ENCODE measurements around the gene BHLHA15.

BHLHA15 gene

DNA sequence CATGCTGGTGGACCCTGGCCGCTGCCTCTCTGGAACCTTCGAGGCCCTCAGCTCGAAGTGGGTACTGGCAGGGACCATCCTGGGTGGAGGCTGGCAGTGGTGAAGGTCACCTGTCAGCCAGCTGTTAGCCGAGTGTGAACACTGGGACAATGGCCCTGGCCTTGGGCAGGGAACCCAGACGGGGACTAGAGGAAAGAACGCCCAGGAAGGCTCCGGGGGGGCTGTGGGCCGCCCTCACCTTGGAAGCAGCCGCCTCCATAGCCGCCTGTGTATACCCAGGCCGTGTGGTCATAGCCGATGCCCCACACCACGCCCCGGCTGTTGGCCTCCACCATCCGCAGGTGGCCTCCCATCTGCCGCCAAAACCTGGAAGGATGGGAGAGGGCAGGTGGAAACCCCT lies 17.6 kb downstream of the BHLHA15 start:
- no peak for FAIRE-seq

- no peak for FAIRE-seq
Observed at GRCh38 chr7:98229441-98229840, 18.2 kb downstream of the BHLHA15 start.

DNA sequence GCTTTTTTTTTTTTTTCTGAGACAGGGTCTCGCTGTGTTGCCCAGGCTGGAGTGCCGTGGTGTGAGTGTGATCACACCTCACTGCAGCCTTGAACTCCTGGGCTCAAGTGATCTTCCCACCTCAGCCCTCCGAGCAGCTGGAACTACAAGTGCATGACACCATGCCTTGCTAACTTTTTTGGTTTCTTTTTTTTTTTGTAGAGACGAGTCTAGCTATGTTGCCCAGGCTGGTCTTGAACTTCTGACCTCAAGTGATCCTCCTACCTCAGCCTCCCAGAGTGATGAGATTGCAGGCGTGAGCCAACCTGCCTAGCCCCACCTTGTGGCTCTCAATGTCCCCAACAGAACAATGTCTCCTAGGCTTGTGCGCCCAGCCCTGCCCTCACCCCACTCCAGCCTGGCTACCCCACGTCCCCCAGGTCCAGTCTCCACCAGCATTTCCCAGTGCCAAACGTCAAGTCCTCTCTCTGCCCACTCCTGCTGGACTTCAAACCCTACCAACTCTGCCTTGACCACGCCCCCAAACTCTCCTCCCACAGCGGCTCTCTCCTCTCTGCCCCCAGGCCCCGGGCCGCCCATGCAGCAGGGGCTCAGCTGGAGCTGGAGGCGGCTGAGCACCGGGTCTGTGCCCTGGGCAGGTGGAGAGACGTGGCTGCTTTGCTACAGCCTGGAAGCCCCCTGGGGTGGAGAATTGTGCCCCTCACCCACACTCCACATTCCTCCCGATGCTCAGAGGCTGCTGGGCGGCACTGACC lies 18.9 kb downstream of the BHLHA15 start:
- FAIRE-seq, result no peak

DNA sequence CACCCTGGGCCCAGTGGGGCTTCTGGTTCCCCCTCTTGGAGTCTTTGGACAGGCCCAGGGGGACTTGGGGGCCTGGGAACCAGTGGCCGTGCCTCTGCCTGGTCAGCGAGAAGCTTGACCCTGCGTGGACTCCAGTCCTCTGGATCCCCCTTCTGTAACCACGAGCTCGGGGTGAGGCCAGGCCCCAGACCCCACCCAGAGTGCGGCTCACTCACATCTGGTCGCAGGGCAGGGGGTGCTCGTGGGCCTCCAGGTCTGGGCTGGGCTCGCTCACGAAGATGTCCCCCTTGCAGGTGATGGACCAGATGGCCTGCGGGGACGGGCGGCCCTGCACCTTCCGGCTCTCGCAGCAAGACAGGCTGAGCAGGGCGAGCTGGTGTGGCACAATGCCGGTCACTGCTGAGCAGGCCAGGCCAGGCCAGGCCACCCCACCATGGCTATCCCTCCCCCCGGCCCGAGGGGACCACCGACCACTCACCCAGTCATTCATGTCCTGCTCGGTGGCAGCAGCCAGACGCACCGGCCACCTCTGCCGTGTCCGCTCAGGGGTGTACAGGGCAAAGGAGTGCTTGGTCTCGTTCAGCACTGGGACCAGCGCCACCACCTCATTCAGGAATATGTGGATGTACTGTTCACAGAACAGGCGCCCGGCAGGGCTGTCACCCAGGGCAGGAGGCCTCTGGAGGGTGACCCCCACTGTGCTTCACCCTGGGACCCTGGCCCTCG lies 19.7 kb downstream of the BHLHA15 start:
- FAIRE-seq, result no peak

DNA sequence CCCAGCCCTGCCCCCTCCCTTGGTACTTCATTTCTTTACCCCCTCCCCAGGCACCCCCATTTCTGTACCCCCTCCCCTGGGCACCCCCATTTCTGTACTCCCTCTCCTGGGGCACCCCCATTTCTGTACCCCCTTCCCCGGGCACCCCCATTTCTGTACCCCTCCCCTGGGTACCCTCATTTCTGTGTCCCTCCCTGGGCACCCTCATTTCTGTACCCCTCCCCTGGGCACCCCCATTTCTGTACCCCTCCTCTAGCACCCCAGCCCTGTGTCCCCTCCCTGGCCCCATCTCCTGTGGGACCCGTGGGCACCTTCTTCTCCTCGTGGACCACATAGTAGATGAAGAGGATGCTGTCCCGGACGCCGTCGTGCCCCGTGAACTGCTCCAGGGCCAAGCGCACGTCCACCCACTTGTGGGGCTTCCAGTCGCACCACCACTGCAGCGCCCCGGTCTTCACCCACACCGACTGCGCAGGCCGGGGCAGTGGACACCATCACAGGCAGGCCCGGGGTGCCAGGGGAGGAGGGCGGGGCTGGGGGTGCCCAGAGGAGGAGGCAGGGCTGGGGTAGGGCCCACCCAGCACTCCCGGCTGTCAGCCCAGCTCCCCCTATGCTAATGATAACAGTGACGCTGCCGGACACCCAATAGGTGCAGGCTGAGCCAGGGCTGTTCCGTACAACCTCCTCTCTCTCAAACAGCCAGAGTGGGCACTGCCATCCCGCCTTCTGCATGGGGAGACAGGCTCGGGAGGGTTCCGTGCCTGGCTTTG lies 20.4 kb downstream of the BHLHA15 start:
- FAIRE-seq, result no peak

DNA sequence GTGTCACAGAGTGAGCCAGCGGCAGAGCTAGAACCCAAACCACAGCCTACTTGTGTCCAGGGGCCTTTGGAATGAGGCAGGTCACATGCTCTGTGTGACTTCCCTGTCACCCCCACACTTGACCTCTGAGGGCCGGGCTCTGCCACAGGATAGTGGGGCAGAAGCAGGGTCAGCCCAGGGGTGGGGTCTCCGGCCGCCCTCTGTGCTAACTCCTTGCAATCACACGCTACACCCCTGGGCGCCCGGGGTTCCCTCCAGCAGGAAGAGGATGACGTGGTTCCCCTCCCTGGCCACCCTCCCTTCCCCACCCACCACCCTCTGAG lies 21.0 kb downstream of the BHLHA15 start:
- FAIRE-seq, result no peak

- FAIRE-seq, result no peak
Observed at GRCh38 chr7:98232799-98233198, 21.6 kb downstream of the BHLHA15 start.

DNA sequence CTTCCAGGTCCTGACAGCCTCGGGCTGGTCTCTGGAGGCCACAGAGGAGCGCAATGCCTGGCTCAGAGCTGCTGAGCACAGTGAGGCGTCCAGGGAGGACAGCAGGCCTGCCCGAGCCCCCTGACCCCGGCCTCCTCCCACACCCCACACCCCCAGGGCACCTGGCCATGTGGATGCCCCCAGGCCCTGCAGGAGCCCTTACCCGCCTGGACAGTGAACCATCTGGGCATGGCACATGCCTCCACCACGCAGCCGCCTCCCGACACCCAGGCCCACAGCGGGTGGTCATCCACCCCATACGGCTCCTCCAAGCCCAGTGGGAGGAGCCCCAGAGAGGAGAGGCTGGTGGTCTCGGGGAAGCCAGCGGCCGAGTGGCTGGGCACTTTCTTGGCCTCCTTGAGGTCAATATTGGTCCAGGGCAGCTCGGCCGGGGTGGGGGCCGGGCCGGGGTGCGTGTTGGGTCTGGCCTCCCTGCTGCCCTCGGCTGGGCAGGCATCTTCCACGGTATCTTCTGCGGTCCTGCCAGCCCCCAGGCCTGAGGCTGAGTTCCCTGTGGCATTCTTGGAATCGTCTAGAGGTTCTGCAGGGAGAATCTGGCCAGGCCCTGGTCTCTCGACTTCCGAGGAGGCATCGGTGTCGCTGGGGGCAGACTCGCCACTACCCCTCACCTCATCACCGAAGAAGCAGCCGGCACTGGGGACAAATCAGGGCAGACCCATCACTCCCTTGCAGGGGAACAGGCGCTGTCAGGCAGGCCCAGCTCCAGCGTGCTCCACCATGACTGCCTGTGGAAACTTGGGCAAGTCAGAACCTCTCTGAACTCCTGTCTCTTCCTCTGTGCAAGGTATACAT lies 22.2 kb downstream of the BHLHA15 start:
- FAIRE-seq, result no peak

DNA sequence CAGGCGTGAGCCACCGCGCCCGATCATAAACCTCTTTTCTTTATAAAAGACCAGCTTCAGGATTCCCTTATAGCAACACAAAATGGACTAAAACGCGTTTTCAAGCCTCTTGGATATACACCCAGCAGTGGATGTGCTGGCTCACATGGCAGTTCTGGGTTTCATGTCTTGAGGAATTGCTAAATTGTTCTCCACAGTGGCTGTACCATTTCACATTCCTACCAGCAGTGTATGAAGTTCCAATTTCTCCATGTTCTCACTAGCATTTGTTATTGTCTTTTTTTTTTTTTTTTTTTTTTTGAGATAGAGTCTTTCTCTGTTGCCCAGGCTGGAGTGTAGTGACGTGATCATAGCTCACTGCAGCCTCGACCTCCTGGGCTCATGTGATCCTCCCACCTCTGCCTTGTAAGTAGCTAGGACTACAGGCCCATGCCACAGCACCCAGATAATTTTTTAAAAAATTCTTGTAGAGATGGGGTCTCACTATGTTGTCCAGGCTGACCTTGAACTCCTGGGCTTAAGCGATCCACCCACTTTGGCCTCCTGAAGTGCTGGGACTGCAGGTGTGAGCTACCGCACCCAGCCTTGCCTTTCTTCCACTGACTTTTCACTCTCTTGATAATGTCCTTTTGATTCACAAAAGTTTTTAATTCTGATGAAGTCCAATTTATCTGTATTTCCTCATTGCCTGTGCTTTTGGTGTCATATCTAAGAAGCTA lies 23.3 kb downstream of the BHLHA15 start:
- no peak for FAIRE-seq

DNA sequence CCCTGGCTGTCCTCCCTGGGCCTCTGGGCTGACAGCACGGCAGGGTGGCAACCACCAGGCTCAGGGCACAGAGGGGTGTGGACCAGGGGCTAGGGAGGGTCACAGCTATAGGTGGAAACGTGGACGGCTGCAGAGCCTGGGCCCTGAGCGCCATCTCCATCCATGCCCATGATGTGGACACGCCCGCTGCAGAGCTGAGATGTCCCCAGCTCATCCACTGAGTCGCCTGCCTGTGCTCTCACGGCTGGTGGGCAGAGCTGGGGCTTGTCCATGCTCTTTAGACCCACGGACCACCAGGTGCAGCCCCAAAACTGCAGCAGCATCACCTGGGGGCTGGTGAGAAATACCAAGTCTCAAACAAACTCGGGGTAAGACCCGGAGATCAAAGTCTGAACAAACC lies 24.7 kb downstream of the BHLHA15 start:
- no peak for FAIRE-seq

DNA sequence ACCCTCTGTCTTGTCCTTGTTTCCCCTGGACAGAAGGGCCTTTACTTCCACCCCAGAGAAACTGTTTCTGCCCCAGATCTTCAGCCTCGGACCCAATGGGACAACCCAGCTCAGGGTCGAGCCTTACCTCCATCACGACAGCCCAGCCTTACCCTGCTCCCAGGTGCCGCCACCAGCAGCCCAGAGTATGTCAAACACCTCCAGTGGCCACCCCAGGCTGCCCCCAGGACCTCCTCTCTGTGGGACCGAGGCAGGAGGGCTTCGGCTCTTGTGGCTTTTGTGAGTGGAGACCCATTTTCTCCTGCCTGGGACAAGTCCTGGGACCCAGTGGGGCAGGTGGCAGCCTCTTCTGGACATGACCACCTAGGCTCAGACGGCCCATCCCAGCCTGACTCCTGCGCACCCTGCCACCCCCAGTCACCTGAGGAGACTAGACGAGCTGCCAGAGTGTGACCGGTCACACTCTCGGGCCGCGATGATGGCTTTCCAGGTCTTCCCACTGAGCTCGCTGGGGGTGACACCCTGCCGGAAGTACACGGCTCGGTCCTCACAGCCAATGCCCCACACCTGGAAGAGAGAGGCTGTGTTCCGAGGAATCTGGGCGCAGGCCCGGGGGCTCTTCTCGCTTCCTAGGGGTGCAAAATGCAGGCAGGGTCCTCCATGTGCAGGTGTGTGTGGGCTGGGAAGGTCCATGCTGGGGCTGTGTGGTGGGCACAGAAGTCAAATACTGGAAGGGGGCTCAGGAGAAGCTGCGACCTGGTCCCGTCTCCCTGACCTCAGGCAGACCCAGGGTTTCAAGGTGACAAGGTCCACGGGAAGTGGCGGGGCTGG lies 25.3 kb downstream of the BHLHA15 start:
- no peak for FAIRE-seq

DNA sequence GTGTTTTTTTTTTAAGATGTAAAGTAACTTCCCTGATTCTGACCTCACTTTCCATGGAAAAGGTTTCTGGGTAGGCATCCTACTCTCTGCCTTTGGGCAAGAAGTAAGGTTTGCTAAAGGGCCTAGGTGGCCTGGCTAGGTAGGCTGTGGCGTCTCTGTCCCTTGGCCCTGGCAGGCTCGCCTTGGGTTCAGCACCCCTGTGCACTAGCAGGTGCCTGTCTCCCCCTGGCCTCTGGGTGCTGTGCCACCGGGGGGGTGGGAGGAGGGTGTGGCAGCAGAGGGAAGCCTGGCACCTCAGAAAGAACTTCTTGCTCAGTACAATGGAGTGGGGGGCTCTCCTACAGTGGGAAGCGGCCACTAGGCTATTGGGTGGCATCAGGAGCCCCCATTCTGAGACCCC lies 26.8 kb downstream of the BHLHA15 start:
- FAIRE-seq, result no peak

DNA sequence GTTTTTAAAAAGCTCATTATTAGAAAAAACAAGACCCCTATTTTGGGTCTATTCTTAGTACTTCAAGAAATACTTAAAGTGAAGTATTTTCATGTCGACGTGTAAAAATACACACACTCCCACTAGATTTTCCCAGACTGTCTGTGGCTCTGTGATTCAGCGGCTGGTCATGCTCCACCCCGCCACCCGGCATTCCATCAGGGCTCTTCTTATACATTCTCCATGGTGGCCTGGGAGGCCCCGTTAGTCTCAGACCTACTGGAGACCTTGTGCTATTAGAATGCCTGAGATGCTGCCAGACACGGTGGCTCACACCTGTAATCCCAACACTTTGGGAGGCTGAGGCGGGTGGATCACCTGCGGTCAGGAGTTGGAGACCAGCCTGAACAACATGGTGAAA lies 27.7 kb downstream of the BHLHA15 start:
- no peak for FAIRE-seq

DNA sequence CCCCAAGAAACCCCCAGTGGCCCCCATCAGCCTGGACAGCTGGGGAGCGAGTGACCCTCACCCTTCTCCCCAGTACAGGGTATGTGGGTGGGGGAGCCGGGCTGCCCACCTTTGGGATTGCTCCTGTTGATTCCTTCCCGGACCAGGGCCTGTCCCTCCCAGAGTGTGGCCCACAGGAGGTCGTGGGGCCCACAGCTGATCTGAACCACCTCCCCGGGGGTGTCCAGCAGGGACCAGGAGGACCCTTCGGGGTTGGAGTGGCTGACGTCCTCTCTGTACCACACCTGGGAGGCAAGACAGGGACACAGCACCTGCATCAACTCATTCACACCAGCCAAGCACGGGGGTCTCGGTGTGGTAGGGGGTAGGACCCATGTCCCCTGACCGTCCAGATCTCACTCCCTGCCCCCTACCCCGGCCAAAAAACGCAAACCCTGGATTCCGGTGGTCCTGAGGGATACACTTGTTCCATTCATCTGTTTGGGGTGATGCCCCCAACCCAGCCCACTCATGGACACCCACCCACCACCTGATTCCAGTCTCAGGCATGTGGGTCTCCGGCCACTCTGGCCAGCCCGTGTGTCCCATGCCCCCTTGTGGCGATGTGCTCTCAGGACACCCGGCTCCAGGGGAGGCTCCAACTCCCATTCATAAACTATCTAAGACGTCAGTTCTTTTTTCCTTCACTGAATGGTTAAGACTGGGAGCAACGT lies 29.9 kb downstream of the BHLHA15 start:
- FAIRE-seq, result no peak

GRCh38 chr7:98241674-98242241 lies 30.5 kb downstream of the BHLHA15 start:
- FAIRE-seq, result no peak

- no peak for FAIRE-seq
Observed at GRCh38 chr7:98242342-98242741, 31.1 kb downstream of the BHLHA15 start.

DNA sequence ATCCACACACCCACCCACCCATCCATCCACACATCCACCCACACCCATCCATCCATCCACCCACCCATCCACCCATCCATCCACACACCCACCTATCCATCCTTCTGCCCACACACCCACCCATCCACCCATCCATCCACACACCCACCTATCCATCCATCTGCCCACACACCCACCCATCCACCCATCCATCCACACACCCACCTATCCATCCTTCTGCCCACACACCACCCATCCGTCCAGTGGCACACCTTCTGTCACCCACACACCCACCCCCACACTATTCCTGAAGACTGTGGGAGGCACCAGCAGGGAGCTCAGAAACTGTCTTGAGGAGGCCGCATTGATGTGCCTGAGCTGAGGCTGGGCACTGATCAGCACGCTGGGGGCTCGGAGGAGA lies 31.7 kb downstream of the BHLHA15 start:
- FAIRE-seq, result no peak

- FAIRE-seq, result no peak
Observed at GRCh38 chr7:98244871-98245270, 33.6 kb downstream of the BHLHA15 start.

DNA sequence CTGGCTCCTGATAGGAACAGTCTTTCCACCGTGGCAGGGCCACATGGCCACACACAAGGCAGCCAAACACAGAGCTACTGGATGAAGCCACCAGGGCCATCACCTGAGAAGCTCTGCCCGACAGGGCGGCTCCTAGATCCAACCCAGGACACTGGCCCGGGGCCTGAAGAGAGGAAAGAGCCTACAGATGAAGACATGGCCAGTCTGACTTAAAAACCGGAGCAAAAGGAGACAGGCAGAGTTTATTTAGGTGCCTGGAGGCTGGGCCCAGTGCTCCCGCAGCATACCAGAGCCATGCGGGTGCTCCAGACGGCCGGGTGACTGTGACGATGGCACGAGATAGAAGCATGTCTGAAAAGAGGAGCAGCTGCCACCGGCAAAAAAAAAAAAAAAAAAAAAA lies 36.9 kb downstream of the BHLHA15 start:
- FAIRE-seq, result no peak

- no peak for FAIRE-seq
Observed at GRCh38 chr7:98249106-98249505, 37.9 kb downstream of the BHLHA15 start.
